NT2/D1 (cell line): ENCODE results near the gene GLMN.

Experiments used
- YY1 ChIP-seq: IDR thresholded peaks from 2 replicates; pipeline ENCODE4 v1.6.1; 2011; ENCODE audit not compliant: insufficient read length, insufficient read depth
- ZNF274 ChIP-seq: IDR thresholded peaks from 2 replicates; pipeline ENCODE4 v1.6.1; 2011; ENCODE audit warnings: mild to moderate bottlenecking, low read depth, low read length

DNA sequence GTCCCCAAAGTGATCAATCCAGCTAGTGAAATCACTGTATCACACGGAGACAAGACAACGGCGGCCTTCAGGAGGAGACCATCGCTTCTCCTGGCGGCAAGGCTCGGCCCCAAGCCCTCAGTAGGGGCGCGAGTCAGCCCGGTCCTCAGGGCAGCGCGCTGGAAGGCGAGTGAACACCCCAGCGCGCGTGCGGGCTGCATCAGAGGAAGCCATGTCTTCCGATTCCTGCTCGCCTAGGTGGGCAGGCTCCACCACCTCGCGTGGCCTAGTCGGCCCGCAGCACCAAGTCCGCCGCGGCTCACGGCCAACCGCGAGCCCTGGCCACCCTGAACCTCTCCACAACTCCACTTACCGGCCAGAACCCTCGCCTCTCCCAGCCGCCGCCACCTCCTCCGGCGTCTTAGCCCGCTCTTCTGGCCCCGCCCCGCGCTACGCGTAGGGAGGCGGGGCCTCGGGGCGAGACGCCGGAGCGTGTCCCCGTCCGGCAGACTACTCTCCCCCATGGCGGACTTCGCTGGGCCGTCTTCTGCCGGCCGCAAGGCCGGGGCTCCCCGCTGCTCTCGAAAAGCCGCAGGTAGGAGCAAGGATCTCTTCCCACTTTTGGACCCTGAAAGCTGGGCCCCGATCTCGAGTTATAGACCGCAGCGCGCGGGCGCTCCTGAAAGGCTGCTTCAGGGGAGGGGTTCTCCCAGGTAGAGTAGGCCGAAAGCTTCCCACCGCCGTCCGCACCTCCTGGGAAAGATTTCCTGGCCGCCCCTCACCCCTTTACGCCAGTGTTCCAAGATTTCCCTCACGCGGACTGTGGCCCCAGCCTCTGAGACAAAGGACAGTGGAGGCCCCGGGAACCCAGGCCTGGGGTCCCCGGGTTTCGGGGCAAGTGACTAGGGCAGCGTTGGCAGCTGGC lies at the start of gene GLMN, which contains the start of gene RPAP2:
- no peak for TF ChIP-seq YY1
- TF ChIP-seq ZNF274 = no peak
